Glomerular visceral epithelial cell (primary cell): ENCODE results near the gene PDE4A.
"Not testable (repeated sequence)": the region's sequence is repeated elsewhere in the genome, so short reads cannot be mapped to it uniquely, and the experiment has no call there.

ENCODE experiments used
- DNase-seq: peaks from one replicate; pipeline ENCODE4 v3.0.0-alpha.2; 2016; ENCODE audit errors: extremely low spot score

Gene PDE4A

DNA sequence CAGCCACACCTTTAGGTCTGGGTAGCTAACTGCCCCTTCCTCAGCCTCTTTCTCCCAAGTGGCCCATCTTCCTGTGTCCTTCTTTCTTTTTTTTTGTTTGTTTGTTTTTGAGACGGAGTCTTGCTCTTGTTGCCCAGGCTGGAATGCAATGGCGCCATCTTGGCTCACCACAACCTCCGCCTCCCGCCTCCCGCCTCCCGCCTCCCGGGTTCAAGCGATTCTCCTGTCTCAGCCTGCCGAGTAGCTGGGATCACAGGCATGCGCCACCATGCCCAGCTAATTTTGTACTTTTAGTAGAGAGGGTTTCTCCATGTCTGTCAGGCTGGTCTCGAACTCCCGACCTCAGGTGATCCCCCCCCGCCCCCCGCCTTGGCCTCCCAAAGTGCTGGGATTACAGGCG lies 41.7 kb downstream of the PDE4A start:
- not testable (repeated sequence) for DNase-seq

DNA sequence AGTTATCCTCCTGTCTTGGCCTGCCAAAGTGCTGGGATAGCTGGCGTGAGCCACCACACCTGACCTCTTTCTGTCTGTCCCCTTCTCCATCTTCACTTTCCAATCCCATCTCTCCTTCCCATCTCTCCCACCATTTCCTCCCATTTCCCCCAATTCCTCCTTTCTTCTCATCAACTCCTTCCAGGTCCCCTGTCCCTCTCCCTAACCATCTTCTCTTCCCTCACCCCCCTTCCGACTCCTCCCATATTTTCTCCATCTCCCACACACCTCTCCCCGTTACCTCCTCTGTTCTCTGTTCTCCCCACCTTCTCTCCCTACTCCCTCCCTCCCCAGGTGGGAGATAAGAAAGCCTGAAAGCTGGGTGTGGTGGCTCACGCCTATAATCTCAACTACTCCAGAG lies 42.2 kb downstream of the PDE4A start:
- no peak for DNase-seq

DNA sequence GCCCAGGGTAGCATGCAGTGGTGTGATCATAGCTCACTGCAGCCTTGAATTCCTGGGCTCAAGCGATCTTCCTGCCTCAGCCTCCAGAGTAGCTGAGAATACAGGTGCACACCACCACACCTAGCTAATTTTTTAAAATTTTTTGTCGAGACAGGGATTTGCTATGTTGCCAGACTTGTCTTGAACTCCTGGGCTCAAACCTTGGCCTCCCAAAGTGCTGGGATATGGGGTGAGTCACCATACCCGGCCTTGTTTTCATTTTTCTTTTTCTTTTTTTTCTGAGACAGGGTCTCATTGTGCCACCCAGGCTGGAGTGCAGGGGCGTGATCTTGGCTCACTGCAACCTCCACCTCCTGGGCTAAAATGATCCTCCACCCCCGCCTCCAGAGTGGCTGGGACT lies 44.1 kb downstream of the PDE4A start:
- DNase-seq, result no peak

DNA sequence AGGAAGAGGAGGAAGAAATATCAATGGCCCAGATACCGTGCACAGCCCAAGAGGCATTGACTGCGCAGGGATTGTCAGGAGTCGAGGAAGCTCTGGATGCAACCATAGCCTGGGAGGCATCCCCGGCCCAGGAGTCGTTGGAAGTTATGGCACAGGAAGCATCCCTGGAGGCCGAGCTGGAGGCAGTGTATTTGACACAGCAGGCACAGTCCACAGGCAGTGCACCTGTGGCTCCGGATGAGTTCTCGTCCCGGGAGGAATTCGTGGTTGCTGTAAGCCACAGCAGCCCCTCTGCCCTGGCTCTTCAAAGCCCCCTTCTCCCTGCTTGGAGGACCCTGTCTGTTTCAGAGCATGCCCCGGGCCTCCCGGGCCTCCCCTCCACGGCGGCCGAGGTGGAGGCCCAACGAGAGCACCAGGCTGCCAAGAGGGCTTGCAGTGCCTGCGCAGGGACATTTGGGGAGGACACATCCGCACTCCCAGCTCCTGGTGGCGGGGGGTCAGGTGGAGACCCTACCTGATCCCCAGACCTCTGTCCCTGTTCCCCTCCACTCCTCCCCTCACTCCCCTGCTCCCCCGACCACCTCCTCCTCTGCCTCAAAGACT lies 46.9 kb downstream of the PDE4A start:
- no peak for DNase-seq

DNA sequence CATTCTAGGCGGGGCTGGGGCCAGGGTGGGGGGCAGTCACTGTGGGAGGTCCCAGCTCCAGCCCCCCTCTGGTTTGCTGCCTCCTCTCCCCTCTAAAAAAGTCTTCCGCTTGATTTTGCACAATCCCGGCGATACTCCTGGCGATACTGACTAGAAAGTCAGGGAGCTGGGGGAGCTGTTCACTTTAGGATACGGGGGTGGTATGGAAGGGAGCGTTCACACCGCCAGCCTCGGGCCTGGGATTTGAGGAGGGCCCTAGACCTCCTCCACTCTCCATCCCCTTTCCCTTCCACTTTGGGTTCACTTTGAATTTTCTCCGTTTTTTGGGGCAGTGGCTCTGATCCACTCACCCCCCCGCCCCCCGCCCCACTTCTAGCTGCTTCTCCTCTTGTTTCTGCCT lies 47.8 kb downstream of the PDE4A start:
- no peak for DNase-seq

DNA sequence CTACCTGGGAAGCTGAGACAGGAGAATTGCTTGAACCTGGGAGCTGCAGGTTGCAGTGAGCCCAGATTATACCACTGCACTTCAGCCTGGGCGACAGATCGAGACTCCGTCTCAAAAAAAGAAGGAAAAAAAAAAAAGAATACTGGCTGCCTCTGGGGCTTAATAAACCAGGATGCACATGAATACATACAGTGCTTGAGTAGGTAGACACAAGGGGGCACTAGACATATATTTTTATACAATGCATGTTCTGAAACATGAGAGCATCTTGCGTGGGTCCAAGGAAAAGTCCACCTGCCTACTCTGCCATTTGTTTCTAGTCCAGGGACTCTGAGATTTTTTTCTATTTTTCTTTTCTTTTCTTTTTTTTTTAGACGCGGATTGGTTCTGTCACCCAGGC lies 51.6 kb downstream of the PDE4A start:
- peak; percentile 31 for DNase-seq

DNA sequence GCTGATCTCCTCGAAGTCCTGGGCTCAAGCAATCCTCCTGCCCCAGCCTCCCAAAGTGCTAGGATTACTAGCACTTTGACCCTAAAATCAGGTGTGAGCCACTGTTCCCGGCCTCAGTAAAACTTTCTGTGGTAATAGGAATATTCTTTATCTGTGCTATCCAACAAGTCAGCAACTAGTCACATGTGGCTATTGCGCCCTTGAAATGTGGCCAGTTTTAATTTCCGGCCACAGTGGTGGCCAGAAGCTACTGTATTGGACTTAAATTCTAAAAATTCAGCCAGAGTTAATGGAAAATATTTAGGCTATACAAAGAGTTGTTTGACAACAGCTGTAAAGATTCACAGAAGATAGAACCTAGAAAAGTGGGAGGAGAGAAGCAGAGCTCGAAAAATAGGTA lies 52.9 kb downstream of the PDE4A start:
- DNase-seq, result no peak

DNA sequence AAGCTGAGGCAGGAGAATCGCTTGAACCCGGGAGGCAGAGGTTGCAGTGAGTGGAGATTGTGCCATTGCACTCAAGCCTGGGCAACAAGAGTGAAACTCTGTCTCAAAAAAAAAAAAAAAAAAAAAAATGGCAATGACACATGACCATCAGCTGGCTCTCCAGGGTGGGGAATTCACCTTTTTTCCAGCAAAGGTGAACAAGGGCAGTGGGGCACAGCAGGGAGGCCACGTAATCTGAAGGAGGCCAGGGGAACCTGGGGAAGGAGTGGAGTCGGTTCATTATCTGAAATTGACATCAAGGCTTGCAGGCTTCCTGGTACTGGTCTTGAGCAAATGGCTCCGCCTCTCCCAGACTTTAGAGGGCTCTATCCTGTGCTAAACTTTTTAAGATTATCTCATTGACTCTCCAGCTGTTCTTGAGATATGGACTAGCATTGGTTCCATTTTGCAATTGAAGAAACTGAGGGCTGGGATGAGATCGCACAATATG lies 54.7 kb downstream of the PDE4A start:
- no peak for DNase-seq

DNA sequence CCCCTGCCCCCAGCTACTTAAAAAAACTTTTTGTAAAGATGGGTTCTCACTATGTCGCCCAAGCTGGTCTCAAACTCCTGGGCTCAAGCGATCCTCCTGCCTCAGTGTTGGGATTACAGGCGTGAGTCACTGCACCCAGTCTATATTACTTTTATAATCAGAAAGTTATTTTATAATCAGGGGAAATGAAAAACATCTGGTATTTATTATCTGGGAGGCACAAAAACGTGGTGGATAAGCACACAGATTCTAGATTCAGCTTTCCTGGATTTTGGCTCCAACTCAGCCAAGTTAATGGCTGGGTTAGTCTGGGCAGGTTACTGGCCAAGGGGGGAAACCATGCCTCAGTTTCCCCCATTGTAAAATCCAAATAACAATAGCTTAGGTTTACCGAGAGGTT lies 58.1 kb downstream of the PDE4A start:
- DNase-seq, result no peak

DNA sequence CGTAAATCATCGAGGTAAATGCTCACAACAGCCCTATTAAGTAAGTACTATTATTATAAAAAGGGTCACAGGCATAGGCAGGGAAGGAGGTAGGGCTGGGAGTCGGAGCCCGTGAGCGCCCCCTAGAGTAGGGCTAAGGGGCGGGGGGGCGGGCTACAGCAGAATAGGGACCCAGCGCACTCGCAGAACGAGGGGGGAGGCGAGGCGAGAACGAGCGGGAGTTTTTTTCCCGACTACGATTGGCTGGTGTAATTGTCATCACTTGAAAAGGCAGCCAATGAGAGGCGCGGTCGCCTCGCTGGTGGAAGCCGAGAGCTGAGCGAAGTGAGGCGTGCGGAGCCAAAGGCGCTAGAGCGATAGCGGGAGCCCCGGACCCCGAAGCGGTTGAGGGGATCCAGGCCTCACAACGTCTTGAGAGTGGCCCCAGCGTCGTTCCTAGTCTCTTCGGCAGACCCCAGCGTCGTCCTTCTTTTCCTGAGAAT lies 58.6 kb downstream of the PDE4A start:
- DNase-seq, result peak; percentile 63

DNA sequence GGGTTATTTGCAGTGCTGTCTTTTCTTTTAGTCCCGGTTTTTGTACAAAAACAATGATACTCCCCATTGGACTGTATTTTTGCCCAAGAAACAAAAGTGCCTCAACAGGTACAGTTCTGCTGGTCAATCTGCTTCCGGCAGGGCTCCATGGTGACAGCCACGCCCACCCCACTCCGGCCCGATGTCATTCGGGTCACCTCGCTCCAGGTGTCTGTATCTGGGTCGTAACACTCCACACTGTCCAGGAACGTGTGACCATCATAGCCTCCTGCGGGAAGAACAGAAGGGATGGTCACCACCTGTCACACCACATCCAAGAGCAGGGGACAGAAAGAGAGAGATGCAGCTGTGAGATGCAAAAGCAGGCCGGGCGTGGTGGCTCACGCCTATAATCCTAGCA lies 66.2 kb downstream of the PDE4A start:
- no peak for DNase-seq

DNA sequence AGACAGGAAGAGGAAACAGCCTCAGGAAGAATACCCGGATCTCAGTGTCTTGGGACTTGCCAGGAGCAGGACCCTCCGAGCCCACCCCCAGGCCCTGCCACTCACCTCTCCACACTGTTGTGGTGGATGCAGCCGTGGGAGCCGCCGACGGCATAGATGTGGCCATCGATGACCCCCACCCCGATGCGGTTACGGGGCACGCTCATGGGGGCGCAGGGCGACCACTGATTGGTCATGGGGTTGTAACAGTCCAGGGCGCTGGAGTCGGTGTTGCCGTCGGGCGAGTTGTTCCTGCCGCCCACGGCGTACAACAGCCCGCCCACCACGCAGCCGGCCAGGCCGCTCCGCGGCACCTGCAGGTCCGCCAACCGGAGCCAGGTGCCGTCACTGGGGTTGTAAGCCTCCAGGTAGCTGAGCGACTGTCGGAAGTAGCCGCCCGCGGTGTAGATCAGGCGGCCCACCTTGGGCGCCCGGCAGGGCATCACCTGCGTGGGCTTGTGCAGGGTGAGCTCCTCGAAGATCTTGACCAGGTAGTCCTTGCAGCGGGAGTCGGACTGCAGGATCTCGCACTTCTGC lies 71.2 kb downstream of the PDE4A start:
- no peak for DNase-seq

DNA sequence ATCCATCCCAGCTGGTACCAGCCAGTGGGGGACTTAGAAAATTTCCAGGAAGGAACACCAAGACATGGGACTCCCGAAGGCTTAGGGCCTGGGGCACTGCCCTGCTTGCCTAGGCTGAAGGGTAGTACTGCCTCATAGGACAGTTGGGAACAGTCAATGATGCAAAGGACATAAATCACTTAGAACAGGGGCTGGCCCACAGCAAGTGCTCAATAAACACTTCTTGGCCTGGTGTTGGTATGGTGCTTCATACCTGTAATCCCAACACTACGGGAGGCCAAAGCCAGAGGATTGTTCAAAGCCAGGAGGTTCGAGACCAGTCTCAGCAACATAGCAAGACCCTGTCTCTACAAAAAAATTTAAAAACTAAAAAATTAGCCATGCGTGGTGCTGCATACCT lies 77.0 kb downstream of the PDE4A start:
- no peak for DNase-seq

DNA sequence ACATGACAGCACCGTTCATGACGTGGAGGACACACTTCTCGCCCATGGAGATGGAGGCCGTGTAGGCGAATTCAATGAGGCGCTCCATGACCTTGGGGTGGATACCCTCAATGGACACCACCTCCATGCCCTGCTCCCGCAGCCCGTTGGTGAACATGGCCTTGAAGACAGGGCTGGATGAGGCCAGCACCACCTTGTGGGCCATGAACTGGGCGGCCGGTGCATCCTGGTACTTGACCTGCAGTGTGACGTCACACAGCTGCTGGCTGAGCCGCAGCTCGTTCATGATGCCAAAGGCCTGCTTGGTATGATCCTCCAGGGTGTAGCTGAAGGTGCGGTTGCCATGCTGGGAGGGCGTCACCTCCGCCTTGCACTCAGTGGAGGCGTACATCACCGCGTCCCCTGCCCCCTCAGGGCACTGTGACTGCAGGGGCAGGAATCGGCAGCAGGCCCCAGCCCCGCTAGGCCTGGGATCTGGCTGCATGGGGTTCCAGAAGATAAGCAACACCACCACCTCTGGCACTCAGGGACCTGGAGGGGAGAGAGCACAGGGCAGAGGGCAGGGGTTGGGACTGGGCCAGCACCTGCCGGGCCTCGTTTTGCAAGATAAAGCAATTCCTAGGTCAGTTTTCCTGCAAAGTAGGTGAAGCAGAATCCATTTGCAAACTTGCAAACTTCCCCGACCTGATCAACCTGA lies 79.4 kb downstream of the PDE4A start:
- DNase-seq, result no peak

DNA sequence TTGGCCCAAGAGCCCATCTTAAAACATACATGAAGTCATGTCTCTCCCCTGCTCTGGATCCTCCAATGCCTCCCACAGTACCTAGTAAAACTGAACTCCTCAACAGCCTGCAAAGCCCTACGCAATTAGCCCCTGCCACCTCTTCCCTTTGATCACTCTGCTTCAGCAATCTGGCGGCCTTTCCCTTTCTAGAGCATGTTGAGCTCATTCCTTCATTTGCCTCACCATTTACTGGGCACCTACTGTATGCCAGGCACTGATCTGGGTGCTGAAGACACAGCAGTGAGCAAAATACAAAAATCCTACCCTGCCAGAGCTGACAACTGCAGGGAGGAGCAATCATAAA lies 79.9 kb downstream of the PDE4A start:
- DNase-seq, result no peak

DNA sequence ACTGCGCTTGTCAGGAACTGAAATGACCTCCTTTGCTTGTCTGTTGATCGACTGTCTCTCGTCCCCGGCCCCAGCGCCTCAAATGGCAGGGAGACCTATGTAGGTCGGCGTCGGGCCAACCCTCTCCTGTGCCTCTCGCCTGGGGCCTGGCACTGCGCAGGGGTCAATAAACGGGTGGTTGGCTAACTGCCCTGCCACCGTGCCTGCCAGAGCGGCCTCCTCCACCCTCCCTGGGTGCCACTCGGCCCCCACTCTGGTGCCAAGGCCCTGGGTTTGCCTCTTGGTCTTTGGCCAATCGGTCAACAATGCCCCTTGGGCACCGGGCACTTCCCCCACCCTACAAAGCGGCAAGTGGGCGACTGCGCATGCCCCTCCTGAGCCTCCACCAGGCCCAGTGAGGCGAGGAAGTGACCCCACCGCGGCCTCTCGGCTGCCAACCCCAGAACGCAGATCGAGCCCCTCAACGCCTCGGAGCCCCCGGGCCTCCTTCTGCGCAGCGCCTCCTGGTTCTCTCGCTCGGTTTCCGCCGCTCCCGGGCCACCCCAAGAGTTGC lies 81.7 kb downstream of the PDE4A start:
- peak; percentile 67 for DNase-seq

DNA sequence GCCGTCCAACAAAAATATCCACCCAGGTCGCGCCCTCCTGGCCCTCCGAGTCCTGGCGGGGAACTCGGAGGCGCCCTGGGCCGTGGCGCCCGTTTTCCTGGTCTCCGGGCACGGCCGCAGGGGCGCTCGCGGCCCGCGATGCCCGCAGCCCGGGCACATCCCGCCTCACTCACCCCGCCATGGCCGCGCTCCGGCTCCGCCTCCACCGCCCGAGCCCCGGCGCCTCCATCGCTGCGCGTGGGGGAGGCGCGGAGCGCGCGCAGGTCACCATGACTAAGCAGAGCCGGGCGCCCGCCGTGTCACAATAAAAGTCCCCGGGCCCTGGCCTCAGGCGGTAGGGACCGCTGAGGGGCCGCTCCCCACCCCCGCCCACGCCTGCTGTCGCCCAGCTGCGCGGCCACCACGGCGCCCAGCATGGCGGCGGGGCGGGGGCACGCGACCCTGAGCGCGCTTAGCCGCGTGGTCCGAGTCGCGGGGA lies 82.2 kb downstream of the PDE4A start:
- peak; percentile 94 for DNase-seq

DNA sequence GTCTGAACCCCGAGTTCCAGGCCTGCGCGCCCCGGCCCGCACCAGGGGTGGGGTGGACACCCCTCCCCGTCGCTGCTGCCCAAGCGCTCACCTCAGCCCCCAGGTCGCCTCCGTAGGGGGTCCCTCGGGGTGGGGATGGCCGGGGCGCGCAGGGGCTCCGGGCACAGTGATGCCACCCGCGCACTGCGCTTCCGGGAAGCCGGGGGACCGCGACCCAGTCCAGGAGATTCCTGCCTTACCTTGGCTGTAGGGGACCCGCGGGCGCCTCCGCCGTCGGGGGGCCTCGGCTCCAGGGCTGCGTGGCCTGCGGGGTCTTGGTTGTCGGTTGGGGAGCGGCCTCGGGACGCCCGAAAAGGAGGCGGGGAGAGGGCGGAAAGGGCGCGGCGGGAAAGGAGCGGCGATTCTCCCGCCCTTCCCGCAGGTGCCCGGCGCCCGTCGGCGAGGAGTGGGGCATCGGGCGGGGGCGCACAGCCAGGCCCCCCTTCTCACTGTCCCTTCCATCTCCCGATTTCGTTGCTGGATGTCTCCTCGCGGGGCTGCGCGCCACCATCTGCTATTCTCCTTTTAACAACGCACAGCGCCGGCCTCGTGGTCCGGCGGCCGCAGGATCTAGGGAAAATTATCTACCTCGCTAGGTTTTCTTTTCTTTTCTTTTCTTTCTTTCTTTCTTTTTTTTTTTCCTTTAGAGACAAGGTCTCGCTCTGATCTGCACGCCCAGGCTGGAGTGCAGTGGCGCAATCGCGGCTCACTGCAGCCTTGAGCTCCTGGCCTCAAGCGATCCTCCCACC lies 82.9 kb downstream of the PDE4A start, which contains the start of gene KEAP1:
Gene KEAP1, minus strand, starts transcription at position 355 of the 788 bp plus-strand sequence. CDS start 3,323 bp downstream, outside the sequence.
- peak; percentile 32 for DNase-seq

DNA sequence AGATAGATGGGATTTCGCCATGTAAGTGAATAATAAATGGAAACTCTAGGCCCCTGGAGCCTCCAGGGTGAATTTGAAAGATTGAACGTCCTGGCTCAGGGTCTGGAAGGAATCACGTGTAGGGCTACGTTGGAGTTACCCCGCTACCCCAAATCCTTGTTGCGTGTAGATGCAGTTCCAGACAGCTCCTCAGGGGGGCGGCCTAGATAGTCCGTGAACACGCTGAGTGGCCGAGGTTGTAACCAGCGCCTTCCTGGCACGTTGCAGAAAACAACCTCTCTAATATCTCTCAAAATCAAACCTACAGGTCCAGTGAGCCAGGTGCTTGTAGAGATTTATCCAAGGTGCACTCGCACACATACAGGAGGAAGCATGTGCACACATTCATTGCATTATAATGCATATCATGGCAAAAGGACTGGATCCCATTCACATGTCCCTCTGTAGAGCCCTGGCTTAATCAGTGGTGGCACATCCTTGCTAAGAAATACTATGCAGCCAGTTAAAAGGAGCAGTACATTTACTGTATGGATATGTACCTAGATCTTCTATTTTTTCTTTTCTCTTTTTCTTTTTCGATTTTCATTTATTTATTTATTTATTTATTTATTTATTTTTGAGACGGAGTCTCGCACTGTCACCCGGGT lies 85.4 kb downstream of the PDE4A start:
- peak; percentile 44 for DNase-seq

DNA sequence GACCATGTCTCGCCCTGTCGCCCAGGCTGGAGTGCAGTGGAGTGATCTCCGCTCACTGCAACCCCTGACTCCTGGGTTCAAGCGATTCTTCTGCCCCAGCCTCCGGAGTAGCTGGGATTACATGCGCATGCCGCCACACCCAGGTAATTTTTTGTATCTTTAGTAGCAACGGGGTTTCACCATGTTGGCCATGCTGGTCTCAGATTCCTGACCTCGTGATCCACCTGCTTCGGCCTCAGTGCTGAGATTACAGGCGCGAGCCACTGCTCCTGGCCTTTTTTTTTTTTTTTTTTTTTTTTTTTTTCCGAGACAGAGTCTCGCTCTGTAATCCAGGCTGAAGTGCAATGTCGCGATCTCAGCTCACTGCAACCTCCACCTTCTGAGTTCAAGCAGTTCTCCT lies 87.7 kb downstream of the PDE4A start:
- no peak for DNase-seq

DNA sequence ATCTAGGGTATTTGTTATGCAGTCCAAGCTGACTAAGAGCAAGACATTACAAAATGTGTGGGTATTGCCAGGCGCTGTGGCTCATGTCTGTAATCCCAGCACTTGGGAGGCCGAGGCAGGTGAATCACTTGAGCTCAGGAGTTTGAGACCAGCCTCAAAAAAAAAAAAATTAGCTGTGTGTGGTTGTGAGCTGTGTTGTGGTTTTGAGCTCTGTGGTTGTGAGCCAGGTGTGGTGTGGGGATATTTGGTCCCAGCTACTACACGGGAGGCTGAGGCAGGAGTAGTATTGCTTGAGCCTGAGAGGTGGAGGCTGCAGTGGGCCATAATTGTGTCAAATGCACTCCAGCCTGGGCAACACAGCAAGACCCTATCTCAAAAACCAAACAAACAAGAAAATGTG lies 88.4 kb downstream of the PDE4A start:
- DNase-seq, result peak; percentile 25
